GM18873 (cell line): ENCODE results near the gene FTO.

Experiments
- ATAC-seq: cut with Tn5 transposase; IDR thresholded peaks from one replicate; pipeline ENCODE4 v1.9.1; 2021; ENCODE audit warnings: mild to moderate bottlenecking, moderate library complexity, moderate number of reproducible peaks; ENCODE audit not compliant: unreplicated experiment, low FRiP score

Gene FTO

GRCh38 chr16:53920988-53921387 is 217.0 kb downstream of the FTO start:
- ATAC-seq: no peak

GRCh38 chr16:53922067-53922806 is 218.3 kb downstream of the FTO start:
- ATAC-seq: no peak

- ATAC-seq: no peak
Observed at GRCh38 chr16:53922807-53923571, 219.0 kb downstream of the FTO start.

GRCh38 chr16:53924331-53925106 is 220.6 kb downstream of the FTO start:
- no peak for ATAC-seq

- ATAC-seq: no peak
Observed at GRCh38 chr16:53925107-53925410, 221.1 kb downstream of the FTO start.

- ATAC-seq: no peak
Observed at GRCh38 chr16:53925526-53925925, 221.6 kb downstream of the FTO start.

- no peak for ATAC-seq
Observed at GRCh38 chr16:53926209-53926608, 222.3 kb downstream of the FTO start.

GRCh38 chr16:53932975-53933374 is 229.0 kb downstream of the FTO start:
- ATAC-seq: no peak

GRCh38 chr16:53933407-53933806 is 229.5 kb downstream of the FTO start:
- no peak for ATAC-seq

- ATAC-seq: no peak
Observed at GRCh38 chr16:53936052-53936451, 232.1 kb downstream of the FTO start.

- no peak for ATAC-seq
Observed at GRCh38 chr16:53936529-53936928, 232.6 kb downstream of the FTO start.

GRCh38 chr16:53937161-53937880 is 233.4 kb downstream of the FTO start:
- no peak for ATAC-seq

- no peak for ATAC-seq
Observed at GRCh38 chr16:53944025-53944424, 240.1 kb downstream of the FTO start.

- ATAC-seq: no peak
Observed at GRCh38 chr16:53945996-53946395, 242.0 kb downstream of the FTO start.

- no peak for ATAC-seq
Observed at GRCh38 chr16:53946746-53947386, 242.9 kb downstream of the FTO start.

GRCh38 chr16:53947642-53948041 is 243.7 kb downstream of the FTO start:
- ATAC-seq: no peak

- no peak for ATAC-seq
Observed at GRCh38 chr16:53948326-53948725, 244.4 kb downstream of the FTO start.

- ATAC-seq: no peak
Observed at GRCh38 chr16:53948734-53949430, 244.9 kb downstream of the FTO start.

- no peak for ATAC-seq
Observed at GRCh38 chr16:53949715-53950410, 245.9 kb downstream of the FTO start.
